GM12892 (cell line): ENCODE data around the gene NOC2L.

Experiments used
- POLR2A ChIP-seq: IDR thresholded peaks from 2 replicates; pipeline ENCODE4 v1.6.1; 2011; ENCODE audit warnings: low read depth, low read length, control low read depth
- POLR2AphosphoS5 ChIP-seq: IDR thresholded peaks from 2 replicates; pipeline ENCODE4 v1.6.1; 2011; ENCODE audit warnings: low read depth, low read length, control low read depth

- no peak for TF ChIP-seq POLR2AphosphoS5
- TF ChIP-seq POLR2A, result no peak
Observed at GRCh38 chr1:914891-915280, 44.2 kb downstream of the NOC2L start.
